NT2/D1 (cell line): ENCODE data around the gene MSH5.

ENCODE experiments used
- SUZ12 ChIP-seq: IDR thresholded peaks from 2 replicates; pipeline ENCODE4 v1.6.1; 2011; ENCODE audit not compliant: insufficient read length, insufficient read depth; ENCODE audit errors: extremely low read depth
- YY1 ChIP-seq: IDR thresholded peaks from 2 replicates; pipeline ENCODE4 v1.6.1; 2011; ENCODE audit not compliant: insufficient read length, insufficient read depth
- ZNF274 ChIP-seq: IDR thresholded peaks from 2 replicates; pipeline ENCODE4 v1.6.1; 2011; ENCODE audit warnings: mild to moderate bottlenecking, low read depth, low read length

DNA sequence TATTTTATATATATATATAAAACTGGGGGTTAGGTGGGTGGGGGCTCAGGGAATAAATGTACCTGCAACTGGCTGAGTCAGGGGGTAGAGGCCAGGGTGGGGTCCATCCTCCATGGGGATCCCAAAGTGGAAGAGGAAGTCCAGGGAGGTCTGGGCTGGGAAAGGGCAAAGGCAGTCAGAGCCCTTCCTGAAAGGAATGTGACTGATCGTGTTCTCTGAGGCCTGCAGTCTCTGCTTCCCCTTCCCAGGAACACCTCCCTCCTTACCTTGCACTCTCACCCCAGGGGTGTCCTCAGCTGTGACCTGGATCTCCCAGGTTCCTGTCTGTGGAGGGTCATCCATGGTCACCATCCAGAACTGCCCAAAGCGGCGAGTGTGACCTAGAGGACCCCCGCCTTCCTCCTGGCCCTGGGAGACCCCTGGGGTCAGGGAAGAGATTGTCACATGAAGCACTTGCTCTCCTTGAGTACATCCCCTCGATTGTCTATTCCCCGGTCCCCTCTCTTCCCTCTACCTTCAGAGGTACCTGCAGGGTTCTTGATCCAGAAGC is 27.4 kb downstream of the MSH5 start:
- no peak for TF ChIP-seq YY1
- no peak for TF ChIP-seq ZNF274
- TF ChIP-seq SUZ12: no peak
